Measurements from ENCODE around the gene KCNK10.

DNA sequence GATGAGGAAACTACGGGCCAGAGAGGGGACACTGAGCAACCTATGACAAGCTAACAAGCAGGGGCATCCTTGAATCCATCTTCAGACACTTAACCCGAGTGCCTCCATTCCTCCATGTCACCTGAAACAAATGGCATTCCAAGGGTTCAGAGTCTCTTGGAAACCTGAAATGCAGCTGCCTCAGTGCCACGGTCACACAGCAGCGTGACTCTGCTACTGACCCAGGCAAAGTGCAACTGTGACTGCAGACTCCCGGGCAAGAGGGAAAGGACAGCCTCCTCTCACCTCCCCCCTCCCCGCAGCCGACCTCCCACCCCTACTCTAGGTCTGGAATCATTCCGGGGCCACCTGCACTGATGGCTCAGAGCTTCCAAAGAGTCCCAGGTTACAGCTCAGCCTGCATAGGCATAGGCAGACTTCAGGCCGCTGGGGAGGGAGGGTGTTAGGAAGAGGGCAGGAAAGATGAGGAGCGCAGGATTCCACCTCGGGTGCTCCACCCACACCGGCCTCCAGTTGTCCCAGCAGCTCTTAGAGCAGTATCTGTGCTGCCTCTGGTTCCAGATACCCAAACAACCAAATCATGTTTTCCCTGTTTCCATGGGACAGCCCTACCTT, 53.2 kb downstream of the KCNK10 start:
- TF ChIP-seq CTCF (IDR thresholded peaks at IDR 0.05) (no peak), POLR2A (IDR thresholded peaks at IDR 0.05) (no peak)

All from lower leg skin (tissue), 3 donors.